Left lobe of liver (tissue), 2 donors: ENCODE measurements around the gene SKP1. TPM values are rescaled to one million over a fixed set of nuclear protein-coding genes. Genes with fewer than 3 reads are reported as not detected.
A peak's percentile ranks its signal among the peaks of the same experiment; 100 is the strongest.
"Not testable (repeated sequence)": the region's sequence is repeated elsewhere in the genome, so short reads cannot be mapped to it uniquely, and the experiment has no call there.

Experiments used
- ATAC-seq: fragments of 200-7000 bp; cut with Tn5 transposase; one replicate; pipeline ENCODE4 v1.9.1; 2020; ENCODE audit warnings: mild to moderate bottlenecking, moderate library complexity
- DNase-seq: peaks from one replicate; pipeline ENCODE4 v3.0.0-alpha.2; 2020; ENCODE audit warnings: low spot score
- total RNA-seq: library from RNA; stranded (reverse); gene quantifications from one replicate; pipeline ENCODE4 v1.2.1, GENCODE V29; 2021
- donor health status: DM: no; HTN: no; CAD: no; lungs with moderate emphysema.
- donor health status: DM: no; HTN: yes; CAD: no.

Gene SKP1
- 117 TPM for total RNA-seq

DNA sequence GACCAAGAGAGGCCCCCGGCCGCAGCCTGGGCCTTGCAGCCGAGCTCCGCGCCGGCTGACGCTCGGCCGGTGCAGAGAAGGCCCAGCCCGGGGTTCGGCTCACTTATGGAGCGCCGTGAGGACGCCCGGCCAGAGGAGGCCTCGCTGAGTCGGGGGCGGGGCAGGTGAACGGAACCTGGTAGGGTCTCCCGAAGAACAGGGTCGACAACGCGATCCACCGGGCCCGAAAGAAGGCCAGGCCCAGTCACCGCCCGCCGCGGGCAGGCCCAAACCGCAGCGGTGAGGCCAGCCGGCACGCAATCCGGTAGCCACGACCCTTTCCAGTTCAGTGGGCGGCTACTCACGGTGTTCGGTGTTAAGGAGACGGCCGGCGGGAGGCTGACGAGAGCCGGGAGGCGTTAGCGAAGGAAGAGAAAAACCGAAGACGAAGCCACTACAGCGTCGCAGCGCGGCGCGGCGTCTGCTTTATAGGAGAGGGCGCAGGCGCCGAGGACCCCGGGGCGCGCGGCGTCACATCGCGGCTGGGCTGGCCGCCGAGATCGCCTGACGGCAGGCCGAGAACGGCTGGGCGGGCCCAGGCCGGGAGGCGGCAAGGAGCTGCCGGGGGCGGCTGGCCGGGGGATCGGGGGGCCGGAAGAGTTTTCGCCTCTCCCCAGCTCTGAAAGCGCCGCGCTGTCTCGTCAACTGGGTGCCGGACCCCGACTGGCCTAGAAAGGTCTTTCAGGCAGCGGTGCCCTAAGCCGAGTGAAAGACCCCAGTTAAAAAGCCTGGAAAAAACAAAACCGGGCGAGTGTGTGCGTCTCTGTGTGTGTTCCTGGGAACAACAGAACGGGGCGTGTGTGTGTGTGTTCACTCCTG is at the start of gene SKP1:
TSS of gene SKP1 (minus strand) at position 440 of the 858 bp plus-strand sequence. CDS start 2,928 bp downstream, outside the sequence.
- peak; percentile 86 for DNase-seq

DNA sequence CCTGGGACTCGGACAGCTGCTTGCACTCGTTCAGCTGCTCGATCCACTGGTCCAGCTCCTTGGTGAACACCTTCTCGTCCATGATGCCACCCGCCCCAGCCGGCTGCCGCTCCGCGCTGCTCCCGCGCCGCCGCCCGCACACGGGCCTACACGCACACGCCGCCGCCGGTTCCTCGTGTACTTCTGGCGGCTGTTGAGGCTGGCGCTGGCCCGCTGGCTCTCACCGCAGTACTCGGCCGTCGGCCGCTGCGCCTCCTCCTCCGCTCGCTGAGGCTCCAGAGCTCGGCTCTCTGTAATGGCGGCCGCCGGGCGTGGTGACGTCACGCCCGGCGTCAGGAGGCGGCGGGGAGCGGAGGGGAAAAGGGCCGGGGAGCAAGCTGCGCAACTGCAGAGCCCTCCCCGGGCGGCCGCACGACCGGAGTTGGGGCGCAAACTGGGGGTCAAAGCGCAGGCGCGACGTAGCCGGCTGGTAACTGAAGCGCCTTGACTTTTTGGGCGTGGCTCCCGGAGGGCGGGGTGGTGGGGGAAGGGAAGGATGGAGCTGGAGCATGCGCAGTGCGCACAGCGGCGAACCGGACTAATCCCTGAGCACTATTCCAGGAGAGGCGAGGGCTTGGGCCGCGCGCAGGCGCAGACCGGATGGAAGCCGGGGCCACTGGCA is 49.2 kb upstream of the SKP1 start, which contains the start of gene PPP2CA:
TSS of gene PPP2CA (minus strand) at position 294 of the 661 bp plus-strand sequence. CDS start at position 82, 212 bp downstream.
- DNase-seq (peak; percentile 100), ATAC-seq (peak; percentile 88)

More for the DNA sequence above, at the start of gene SKP1:
- ATAC-seq = peak; percentile 91

DNA sequence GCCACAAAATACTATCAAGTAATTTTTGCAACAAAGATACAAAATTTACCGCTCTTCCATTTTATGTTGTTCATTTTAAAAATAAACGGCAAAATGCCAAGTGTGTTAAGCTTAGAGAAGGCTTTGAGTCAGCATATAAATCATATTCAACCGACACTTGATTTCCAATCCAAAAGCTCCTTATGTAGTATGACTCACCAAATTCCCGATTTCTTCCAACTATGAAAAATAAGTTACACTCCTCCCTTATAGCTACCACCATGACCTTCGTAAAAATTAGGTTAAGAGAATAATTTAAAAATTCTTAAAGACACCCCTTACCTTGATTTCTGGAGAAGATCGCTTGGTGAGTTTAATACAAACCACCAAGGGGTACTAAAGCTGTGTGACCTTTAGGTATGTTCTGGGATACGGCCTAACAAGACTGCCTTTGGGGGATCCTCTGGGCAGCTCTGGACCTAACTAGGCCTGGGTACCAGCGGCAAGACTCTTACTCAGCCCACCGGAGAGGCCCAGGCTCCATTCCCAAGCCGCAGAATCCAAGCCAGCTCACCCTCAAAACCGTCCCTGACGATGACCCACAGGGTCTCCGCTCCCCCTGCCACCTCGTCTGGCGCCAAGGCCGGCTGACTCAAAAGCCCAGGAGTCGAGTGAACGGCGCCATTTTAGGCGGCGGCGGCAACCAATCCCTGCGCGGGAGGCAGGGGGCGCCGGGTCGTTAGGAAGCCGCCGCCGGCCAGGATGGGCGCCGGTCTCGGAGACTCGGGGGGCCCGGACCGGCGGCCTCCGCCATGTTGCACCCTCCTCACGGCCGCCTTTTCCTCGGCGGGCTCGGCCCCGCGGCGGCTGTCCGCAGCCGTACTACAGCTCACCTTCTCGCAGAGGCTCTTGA is 48.4 kb upstream of the SKP1 start:
- peak; percentile 71 for DNase-seq
- ATAC-seq = peak; percentile 46

DNA sequence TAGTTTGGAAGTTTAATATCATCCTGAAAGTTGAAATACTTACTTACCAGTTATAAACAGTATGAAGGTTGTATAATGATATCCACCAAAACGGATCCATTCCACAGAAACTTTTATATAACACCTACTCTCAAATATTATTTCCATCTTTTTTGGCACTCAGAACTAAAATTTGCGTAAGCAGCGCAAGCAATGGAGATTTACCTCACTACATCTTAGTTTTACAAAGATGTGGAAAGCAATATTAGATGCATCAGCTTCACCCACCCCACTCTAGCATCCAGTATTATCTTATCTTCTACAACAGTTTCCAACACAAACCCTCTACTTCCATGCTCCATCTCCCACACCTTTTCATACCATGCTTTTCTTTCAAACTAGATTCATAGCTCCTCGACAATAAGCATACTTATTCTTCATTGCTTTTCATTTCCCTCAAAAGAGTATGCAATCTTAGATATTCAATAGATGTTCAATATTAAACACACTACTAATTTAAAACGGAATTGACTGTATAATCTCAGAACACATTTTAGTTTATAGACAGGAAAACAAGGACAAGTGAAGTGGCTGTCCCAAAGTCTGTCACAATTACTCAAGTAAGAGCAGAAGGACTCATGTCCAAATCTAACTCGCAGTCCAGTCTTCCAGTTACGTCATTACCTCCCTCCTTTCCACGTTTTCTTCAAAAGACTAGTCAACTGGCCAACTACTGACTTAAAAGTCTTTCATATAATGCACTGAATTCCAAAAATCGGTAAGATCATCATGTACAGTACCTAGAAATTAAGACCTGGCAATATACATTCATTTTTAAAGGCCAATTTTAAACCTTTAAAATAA is 46.9 kb upstream of the SKP1 start:
- DNase-seq (no peak), ATAC-seq (no peak)

DNA sequence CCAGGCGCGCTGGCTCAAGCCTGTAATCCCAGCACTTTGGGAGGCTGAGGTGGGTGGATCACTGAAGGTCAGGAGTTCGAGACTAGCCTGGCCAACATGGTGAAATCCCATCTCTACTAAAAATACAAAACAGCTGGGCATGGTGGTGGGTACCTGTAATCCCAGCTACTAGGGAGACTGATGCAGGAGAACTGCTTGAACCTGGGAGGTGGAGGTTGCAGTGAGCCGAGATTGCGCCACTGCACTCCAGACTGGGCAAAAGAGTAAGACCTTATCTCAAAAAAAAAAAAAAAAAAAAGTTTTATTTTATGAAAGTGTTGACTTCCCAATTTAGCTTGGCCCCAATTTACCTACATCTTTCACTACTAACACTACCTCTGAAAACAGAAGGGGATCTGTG is 44.9 kb upstream of the SKP1 start:
- not testable (repeated sequence) for DNase-seq, ATAC-seq

DNA sequence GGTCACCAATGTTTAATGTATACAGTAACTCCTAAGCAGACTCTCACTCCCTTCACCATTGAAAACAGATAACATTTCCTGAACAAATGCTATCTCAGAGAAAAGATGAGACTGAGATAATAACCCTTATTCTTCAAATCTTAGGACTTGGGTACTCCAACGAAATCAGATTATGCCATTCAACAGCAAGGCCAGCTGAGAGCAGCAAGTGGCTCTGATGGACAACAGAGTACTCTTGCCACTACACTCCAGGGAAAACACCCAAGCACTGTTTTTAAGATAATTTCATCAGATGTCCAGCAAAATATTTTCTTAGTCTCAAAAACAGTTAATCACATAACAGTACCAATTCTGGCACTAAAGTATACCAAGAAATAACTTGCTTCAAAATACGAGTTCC is 39.0 kb upstream of the SKP1 start:
- ATAC-seq = no peak
- DNase-seq = no peak

DNA sequence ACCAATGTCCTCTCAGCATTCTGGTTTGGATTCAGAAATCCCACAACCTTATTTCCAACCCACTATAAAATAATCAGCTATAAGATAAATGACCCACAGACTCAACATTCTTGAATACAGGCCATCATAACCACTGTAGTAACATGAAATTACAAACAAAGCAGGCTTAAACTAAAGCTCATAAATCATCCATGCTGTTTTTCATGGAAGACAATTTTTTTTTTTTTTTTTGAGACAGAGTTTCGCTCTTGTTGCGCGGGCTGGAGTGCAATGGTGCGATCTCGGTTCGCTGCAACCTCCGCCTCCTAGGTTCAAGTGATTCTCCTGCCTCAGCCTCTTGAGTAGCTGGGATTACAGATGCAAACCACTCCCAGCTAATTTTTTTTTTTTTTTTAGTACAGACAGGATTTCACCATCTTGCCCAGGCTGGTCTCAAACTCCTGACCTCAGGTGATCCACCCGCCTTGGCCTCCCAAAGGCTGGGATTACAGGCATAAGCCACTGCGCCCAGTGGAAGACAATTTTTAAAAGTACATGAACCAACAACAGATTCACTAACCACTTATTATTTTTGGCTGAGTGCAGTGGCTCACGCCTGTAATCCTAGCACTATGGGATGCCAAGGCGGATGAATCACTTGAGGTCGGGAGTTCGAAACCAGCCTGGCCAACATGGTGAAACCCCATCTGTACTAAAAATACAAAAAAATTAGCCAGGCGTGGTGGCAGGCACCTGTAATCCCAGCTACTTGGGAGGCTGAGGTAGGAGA is 34.7 kb upstream of the SKP1 start:
- ATAC-seq, DNase-seq: not testable (repeated sequence)

DNA sequence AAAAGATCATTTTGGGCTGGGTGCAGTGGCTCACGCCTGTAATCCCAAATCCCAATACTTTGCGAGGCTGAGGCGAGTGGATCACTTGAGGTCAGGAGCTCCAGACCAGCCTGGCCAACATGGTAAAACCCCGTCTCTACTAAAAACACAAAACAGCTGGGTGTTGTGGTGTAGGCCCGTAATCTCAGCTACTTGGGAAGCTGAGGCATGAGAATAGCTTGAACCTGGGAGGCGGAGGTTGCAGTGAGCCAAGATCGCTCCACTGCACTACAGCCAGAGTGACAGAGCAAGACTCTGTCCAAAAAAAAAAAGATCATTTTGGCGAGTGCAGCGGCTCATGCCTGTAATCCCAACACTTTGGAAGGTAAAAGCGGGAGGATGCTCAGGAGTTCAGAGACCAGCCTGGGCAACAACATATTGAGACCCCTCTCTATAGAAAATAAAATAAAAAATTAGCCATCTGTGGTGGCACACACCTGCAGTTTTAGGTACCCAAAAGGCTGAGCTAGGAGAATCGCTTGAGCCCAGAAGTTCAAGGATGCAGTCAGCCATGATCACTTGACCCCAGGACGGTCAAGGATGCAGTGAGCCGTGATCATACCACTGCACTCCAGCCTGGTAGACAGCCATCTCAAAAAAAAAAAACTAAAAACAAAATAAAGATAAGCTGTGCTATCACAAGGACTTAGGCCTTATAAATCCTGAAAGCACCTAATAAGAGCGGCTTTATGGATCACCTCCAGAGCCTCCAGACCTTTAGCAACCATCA is 32.9 kb upstream of the SKP1 start:
- ATAC-seq (peak; percentile 37), DNase-seq (no peak)

DNA sequence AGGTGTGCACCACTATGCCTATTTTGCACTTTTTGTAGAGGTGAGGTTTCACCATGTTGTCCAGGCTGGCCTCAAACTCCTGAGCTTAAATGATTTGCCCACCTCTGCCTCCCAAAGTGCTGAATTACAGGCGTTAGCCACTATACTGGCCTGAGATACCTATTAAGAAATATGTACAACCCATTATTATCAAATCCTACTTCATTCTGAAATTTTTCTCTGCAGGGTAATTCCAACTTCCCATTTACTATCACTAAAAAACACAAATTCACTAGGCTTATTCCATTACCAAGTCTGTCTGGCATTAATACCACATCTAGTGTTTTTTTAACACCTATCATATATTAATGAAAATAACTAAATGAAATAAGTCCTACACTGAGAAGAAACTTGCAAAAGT is 30.9 kb upstream of the SKP1 start:
- DNase-seq = no peak

DNA sequence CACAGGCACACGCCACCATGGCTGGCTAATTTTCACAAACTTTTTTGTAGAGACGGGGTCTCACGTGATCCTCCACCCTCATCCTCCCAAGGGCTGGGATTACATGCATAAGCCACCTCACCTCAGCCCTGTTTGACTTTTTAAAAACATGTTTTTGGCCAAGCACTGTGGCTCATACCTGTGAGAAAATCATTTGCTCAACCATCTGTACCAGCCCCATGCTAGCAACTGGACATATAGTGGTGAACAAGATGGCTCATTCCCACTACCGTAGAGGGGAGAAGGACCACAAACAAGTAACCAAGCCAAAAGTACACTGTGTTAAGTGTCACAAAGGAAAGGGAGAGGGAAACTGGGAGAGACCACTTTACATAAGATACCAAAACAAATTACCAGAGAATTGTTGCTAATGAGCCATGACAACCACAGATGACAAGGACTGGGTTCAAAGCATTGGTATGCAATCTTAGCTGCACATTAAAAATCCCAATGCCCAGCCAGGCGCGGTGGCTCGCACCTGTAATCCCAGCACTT is 29.9 kb upstream of the SKP1 start:
- ATAC-seq = no peak
- no peak for DNase-seq

More for the DNA sequence above, 30.9 kb upstream of the SKP1 start:
- no peak for ATAC-seq

DNA sequence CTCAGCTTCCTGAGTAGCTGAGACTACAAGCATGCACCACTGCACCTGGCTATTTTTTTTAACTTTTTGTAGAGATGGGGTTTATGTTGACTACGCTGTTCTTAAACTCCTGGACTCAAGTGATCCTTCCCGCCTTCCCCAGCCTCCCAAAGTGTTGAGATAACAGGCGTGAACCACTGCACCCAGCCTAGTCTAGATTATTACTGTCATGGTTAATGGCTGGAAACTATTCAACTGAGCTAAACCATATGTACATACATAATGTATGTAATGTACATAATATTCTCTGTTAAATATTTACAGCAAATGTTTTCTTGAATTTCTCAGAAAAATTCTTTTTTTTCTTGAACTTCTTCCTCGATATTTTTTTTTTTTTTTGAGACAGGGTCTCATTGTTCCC is 27.8 kb upstream of the SKP1 start:
- DNase-seq (no peak), ATAC-seq (no peak)

DNA sequence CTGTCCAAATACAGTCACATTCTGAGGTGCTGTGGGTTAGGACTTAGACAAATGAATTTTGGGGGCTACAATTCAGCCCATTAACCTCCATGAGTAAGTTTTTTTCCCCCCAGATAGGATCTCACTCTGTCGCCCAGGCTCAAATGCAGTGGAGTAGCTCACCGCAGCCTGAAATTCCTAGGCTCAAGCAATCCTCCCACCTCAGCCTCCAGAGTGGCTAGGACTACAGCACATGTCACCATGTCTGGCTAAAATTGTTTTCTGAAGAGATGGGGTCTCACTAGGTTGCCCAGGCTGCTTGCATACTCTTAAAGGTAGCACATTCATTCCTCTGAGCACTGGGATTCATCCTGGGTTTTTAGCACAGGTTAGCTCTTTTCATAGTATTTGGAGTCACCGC is 26.9 kb upstream of the SKP1 start:
- DNase-seq (no peak), ATAC-seq (no peak)

DNA sequence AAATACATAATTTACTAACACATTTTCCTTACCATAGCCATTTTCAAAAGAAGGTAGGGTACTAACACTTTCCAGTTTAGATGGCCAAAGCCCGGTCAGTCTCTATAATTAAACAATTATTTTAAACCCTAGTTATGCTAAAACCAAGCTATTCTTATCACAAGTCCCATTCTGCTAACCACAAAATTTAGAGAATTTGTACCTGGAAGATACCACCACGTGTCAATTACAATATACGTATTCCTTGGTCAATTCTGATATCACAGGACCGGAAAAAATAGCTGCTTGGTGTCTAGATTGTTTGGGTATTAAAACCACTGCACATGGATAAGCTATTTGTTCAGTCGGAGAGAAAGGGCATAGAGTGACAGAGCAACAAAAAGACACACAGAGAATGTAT is 18.9 kb upstream of the SKP1 start:
- no peak for ATAC-seq
- DNase-seq = no peak

DNA sequence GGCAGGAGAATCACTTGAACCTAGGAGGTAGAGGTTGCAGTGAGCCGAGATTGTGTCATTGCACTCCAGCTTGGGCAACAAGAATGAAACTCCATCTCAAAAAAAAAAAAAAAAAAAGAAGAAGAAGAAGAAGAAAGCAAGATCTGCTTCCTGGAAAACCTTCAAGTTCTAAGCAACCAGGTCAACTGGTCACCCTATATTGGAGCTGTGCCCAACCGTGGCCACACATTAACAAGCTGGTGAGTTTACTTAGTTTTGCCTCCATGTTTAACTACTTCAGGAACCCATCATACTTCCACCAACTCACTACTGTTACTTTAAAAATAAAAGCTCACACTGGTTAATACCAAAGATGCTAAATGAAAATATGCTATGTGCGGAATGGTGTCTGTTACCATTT is 12.3 kb upstream of the SKP1 start:
- DNase-seq (no peak), ATAC-seq (no peak)

DNA sequence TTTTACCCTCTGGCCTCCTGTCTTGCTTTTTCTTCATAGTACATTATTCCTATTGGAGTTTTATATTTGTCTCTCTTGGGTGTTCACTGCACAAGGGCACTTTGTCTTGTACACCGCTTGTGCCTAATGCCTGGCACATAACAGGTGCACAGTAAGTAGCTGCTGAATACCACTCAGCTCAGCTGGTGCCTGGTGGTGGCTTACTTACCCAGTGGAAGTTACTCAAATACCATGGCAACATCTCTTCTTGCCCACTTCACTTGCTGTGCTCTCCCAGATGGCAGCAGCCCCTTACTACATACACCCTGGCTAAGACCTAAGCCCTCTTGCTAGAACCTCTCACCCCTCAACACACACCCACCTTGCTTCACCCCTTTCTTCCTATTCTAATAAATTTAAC is 11.3 kb upstream of the SKP1 start:
- no peak for ATAC-seq
- no peak for DNase-seq

DNA sequence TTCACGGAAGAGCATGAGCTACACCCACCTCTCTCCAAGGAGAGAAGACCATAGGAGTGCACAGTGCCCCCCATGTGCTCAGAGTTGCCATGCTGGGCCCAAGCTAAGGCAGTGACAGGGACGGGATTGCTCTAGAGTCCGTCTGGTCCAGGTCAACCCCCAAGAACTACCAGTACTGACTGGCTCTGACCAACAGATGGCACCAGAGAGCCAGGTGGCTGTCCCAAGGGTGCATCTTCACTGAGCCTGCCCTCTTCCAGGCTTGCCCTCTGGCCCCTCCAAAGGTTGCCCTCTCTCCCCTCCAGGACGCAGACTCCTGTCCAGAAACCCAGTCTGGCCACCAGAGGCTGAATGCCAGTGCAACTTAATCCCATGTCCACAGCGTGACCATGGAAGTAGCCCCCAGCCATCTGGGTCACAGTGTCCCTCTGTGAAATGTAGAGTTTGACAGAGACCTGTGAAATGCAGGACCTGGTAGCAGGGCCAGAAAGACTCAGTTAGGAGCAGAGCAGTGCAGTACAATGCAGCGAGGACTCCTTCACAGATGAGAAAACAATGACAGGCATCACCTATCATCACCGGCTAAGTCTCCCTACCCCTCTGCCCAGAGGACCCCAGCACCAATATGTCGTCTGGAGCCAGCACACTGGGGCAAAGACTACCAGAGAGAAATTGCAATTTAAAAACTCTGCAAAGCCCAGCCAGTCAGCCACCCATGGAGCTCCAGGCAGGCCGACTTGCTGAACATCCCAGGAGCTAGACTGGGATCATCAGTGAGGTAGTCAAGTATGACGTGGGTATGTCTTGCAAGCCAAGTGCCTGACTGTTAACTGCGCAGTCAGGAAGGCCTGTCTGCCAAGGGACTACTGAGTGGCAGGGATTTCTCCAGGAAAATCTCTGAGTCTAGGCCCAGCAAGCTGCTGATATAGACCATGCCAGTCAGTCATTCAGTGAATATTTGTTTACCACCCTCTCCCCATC is 7.7 kb upstream of the SKP1 start:
- peak; percentile 75 for DNase-seq
- peak; percentile 97 for ATAC-seq

DNA sequence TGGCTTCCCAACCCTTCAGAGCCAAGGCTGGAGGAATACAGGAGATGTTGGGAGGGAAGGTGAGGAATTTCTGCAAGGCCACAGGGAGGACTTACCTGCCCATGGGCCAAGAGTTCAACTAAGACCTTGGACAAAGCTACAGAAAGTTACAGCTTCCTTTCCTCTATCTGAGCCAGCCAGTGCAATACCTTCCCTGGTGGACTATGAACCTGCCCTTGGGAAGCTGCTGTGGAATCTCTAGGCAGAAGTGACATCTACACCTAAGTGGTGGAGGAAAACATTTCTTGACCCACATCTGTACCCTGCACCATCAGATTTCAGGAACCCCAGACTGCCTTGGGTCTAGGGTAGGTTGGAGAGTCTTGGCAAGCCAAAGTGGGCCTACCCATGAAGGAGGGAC is 6.7 kb upstream of the SKP1 start:
- no peak for DNase-seq
- no peak for ATAC-seq
